NCI-H1048 (cell line): ENCODE results near the gene DMXL2.
"Not testable (repeated sequence)": the region's sequence is repeated elsewhere in the genome, so short reads cannot be mapped to it uniquely, and the experiment has no call there.

ENCODE experiments used
- DNase-seq: peaks from one replicate; lab custom pipeline; 2025; lab: John Stamatoyannopoulos, UW

The DMXL2 gene, protein sequence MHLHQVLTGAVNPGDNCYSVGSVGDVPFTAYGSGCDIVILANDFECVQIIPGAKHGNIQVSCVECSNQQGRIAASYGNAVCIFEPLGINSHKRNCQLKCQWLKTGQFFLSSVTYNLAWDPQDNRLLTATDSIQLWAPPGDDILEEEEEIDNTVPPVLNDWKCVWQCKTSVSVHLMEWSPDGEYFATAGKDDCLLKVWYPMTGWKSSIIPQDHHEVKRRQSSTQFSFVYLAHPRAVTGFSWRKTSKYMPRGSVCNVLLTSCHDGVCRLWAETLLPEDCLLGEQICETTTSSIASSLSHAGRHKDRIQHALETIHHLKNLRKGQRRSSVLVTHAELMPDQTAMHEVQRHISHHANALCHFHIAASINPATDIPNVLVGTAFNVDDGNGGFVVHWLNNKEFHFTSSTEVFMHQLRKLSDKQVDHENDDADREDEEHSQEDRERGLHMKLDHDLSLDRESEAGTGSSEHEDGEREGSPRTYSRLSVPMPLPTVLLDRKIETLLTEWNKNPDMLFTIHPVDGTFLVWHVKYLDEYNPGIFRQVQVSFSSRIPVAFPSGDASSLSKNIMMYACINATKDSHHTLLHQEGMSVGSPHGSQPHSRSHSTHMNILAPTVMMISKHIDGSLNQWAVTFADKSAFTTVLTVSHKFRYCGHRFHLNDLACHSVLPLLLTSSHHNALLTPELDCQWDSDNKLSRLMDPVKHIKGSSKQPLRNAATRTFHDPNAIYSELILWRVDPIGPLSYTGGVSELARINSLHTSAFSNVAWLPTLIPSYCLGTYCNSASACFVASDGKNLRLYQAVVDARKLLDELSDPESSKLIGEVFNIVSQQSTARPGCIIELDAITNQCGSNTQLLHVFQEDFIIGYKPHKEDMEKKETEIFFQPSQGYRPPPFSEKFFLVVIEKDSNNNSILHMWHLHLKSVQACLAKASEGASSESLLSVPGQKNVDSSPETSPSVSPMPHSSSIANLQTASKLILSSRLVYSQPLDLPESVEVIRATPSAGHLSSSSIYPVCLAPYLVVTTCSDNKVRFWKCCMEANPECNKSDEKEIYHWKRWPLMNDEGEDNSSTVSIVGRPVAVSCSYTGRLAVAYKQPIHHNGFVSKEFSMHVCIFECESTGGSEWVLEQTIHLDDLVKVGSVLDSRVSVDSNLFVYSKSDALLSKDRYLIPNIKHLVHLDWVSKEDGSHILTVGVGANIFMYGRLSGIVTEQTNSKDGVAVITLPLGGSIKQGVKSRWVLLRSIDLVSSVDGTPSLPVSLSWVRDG (N-terminal part only)

DNA sequence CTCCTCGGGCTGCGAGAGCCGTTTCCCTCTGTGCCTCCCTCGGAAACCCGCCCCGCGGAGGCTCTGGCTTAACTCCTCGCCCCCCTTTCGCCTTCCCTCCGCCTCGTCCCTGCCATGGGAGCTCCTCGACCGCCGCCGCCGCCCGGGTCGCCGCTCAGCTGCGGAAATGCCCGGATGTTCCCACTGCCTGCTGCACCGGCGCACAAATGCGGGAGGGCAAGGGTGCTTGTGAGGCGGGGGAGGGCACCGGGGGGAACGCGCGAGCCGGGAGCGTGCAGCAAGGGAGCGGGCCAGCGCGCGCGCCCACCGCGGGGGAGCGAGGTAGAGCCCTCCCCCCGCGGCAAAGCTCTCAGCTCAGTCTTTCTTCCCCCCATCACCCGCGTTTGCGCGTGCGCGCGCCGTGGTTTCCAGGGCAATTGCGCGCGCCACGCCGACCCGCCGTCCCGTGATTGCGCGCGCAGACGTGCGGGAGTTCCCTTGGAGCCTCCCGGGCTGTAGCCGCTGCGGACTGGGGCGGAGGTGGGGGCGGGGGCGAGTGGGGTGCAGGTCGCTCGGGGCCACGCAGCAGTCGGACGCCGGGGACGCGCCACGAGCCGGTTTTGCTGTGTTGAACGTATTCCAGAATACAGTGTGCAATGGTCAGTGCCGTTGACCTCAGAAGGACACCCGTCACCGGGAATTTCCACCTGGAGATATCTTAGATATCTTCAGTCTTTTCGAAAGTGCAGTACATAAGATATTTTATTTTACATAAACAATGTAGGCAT, at the start of gene DMXL2:
DMXL2 (minus strand) TSS at position 168 of the 767 bp plus-strand sequence. CDS start 226 bp downstream, outside the sequence.
- DNase-seq: peak; percentile 84

DNA sequence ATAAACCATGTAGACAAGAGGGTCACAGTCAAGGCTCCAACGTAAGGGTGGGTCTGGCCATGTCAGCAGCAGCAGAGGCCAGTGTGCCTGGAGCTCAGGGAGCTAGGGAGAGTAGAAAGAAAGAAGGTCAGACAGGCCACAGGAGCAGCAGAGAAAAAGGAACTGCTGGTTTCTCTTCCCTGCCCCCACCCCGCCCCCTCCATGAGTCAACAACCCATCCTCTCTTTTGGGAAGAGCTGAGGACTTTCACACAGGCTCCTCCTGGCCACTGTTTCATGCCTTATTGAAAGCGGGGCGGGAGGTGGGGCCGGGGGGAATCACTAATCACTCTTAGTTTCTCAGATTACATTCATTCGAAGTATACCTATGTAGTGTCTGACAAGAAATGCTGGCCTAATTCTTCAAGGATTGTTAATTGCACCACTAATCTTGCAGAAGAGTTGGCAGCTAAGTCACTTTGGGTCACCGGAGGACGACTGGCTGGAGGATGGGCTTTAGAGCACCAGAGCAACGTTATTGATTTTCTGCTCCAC, 49.6 kb upstream of the DMXL2 start:
- DNase-seq: no peak

DNA sequence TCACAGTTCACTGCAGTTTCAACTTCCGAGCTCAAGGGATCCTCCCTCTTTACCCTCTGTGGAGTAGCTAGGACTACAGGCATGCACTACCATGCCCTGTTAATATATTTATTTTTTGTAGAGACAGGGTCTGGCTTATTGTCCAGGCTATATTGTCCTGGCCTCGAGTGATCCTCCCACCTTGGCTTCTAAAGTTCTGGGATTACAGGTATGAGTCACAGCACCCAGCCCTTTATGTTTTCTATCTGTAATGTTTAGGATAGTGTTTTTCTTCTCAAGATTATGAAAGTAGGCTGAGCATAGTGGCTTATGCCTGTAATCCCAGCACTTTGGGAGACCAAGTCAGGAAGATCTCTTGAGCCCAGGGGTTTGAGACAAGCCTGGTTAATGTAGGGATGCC, 46.8 kb upstream of the DMXL2 start:
- DNase-seq: no peak

DNA sequence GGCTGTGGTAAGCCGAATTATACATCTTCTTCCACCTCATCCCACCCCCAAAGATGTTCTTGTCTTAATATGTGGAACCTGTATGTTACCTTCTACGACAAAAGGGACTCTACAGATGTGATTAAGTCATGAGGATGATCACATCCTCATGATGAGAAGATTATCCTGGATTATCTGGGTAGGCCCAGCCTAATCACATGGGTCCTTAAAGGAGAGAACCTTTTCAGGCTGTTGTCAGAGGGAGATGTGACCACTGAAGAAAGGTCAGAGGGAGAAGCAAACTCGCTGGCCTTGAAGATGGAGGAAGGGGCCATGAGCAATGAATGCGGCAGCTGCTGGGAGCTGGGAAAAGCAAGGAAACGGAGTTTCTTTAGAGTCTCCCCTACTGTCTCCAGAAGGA, 45.9 kb upstream of the DMXL2 start:
- no peak for DNase-seq

DNA sequence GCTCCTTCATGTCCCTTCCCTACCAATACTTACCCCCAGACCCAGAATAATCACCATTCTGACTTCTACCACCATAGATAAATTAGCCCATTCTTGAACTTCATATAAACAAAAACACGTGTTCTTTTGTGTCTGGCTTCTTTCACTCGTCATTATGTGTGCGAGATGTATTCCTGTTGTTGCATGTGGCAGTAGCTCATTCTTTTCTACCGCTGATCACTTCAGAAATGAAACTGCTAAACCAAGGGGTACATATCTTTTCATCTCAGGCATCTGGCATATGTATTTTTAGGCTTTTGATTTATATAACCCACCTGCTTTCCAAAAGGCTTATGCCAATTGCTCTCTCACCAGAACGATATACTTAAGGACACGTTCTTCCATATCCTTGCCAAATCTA, 44.9 kb upstream of the DMXL2 start:
- DNase-seq: no peak

DNA sequence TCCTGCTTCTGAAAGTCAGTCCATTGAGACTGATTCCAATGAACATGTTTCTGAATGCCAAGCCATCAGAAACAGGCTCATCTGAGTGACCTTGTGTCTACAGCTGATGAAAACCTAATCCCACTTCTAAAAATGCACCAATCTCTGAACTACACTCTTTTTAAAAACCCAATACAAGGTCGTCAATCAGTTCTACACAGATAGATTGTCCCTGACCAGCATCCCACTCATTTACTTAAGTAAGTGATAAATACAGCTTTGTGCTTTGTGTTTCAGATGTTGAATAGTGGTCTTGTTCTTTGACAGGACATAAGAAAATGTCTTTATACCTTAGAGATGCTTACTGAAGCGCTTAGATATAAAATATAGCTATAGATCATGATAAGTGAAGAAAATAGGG, 38.5 kb upstream of the DMXL2 start:
- DNase-seq: no peak

DNA sequence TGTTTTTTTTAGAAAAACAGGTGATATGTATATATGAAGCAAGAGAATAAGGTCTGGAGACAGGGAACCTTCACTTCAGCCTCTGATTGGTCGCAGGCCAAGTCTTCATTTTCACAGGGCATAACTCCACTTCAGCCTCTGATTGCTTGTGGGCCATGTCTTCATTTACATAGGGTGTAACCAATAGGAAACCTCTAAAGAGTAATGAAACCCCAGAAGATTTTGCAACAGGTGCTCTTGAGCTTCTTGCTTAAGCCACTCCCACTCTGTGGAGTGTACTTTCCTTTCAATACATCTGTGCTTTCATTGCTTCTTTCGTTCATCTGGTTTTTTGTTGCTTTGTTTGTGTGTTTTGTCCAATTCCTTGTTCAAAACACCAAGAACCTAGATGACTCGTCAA, 36.1 kb upstream of the DMXL2 start:
- no peak for DNase-seq

DNA sequence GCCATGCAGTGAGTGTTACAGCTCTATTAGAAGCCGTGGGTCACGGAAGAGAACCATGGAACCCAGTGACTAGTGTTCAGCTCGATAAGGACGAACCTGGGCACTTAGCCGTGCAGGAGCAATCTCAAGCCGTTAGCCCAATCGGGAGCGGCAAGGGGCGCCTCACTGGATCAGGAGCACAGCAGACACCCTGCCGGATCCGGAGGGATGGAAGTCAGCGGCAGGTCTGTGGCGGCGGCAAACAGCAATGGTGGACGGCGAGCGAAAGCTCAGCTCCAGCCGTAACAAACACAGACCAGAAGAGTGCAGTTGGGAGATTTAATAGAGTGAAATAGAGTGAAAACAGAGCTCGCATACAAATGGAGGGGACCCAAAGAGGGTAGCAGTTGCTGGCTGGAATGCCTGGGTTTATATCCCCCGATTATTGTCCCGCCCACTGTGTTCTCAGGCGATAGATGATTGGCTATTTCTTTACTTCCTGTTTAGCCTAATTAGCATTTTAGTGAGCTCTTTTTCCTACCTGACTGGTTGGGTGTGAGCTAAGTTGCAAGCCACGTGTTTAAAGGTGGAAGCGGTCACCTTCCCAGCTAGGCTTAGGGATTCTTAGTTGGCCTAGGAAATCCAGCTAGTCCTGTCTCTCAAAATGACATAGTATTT, 33.0 kb upstream of the DMXL2 start:
- DNase-seq: not testable (repeated sequence)

DNA sequence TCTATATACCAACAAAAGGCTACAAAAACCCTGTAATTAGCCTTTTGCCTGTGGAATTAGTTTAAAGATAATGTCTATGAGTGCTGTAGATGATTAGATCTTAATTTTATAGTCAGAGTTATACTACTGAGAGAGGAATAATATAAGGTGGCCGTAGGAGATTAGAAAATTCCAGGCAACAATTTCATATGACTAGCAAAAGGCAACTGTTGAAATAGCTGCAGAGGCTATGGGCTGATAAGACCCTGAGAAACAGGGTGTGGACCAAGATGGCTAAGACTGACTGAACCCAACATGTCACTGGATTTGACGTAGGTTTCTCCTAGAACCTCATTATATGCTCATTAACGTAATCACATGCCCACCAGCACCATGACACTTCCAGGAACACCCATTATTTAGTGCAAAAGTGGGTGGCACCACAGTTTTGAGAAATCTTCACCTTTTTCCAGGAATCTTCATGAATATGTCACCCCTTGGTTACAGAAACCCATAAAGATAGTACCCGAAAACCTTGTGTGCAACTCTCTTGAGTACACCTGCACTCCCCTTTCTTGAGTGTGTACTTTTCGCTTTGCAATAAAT, 29.6 kb upstream of the DMXL2 start:
- DNase-seq: no peak

DNA sequence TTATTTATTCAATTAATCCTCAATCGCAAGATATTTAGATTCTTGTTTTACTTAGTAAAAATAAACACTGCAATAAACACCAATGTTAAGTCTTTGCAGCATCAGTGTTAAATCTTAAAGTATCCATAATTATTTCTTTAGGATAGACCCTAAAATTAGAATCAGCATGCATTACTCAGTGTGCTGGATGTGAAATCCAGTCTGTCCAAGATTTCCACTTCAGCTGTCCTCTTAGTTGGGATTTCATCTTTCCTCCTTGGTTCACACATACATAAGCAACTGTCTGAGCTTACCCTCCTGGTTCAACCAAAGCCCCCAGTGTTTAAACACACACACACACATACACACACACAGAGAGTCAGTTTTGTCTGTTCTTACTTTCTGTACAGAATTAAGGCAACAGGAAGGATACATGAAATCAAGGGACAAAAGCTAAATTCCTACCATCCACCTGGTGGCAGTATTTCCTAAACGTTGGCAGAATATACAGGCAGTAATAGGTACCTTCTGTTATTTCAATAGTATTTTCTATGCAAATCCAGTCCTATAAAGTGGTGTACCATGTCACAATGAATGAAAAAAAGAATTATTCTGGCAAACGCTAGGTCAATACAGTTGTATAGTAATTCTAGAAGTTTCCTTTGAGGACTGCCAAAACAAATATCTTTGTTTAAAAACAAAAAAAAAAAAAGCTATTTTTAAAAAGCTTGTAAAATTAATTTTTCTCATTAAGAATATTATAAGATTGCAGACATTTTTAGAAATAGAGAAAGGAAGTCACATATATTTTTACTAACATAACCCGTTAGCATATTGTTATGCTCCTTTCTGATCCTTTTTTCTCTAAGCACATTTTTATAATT, 27.3 kb upstream of the DMXL2 start:
- DNase-seq: peak; percentile 63

DNA sequence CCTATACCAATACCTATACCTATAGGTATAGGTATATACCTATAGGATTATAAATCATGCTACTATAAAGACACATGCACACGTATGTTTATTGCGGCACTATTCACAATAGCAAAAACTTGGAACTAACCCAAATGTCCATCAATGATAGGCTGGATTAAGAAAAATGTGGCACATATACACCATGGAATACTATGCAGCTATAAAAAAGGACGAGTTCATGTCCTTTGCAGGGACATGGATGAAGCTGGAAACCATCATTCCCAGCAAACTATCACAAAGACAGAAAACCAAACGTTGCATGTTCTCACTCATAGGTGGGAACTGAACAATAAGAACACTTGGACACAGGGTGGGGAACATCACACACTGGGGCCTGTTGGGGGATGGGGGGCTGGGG, 26.1 kb upstream of the DMXL2 start:
- not testable (repeated sequence) for DNase-seq

DNA sequence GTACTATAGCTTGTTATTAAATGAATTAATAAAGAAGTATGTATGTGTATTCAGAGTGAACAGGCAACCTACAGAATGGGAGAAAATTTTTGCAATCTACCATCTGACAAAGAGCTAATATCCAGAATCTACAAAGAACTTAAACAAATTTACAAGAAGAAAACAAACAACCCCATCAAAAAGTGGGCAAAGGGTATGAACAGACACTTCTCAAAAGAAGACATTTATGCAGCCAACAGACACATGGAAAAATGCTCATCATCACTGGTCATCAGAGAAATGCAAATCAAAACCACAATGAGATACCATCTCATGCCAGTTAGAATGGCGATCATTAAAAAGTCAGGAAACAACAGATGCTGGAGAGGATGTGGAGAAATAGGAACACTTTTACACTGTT, 25.5 kb upstream of the DMXL2 start:
- DNase-seq: not testable (repeated sequence)

DNA sequence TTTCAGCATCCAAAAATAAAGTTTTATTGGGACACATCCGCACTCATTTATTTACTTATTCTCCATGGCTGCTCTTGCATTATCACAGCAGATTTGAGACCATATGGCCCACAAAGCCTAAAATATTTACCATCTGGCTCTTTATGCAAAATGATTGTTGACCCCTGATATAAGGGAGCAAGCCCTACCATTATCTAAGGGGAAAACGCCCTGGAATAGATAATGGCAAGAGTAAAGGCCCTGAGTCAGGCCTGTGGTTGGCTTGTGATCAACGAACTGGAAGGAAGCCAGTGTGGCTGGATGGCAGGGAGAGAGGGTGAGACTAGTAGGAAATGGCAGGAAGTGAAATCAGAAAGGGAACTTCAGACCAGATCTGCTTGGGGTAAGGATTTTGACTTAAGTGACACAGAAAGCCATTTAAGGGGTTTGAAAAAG, 24.6 kb upstream of the DMXL2 start:
- no peak for DNase-seq

DNA sequence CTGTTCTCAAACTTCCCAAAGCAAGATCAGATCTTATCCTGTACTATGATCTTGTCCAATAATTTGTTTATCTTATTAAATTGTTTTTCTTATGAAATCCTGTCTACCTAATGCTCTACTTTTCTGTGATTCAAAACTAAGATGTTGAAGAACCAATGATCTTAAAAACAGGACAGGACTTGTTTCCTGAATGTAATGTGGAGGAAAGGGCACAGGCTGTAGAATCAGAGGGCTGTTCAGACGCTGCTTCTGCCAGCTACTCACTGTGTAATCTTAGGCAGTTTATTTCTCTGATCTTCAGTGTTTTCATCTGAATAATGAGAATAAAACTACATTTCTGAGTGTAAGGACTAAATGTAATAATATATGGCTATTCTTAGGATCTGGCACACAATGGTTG, 20.1 kb upstream of the DMXL2 start:
- no peak for DNase-seq

DNA sequence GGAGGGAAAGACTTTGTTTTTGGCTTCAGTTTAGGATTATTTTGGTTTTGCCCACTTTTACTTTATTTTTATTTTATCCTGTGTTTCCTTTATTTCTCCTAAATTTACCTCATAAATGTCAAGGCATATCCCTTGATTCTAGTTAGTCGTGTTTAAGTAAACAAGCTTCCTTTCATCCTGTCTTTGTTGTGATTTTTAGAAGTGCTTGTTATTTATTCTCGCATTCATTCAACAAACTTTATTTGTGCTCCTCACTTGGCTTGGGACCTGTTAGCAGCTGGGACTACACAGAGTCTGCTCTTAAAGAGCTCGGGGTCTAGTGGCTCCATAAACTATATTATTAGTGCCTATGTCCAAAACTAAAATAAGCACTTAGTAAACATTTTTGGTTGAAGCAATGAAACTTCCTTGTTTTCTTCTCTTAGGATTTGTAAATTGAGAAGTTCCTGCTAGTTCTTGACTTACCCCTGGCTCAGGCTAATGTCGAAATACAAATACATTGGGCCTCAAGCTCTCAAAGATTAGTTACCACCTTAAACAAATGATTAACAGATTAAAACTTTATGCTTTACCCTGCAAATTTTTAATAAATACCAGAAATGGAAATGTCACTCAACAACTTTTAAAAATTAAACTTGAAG, 19.0 kb upstream of the DMXL2 start:
- no peak for DNase-seq

DNA sequence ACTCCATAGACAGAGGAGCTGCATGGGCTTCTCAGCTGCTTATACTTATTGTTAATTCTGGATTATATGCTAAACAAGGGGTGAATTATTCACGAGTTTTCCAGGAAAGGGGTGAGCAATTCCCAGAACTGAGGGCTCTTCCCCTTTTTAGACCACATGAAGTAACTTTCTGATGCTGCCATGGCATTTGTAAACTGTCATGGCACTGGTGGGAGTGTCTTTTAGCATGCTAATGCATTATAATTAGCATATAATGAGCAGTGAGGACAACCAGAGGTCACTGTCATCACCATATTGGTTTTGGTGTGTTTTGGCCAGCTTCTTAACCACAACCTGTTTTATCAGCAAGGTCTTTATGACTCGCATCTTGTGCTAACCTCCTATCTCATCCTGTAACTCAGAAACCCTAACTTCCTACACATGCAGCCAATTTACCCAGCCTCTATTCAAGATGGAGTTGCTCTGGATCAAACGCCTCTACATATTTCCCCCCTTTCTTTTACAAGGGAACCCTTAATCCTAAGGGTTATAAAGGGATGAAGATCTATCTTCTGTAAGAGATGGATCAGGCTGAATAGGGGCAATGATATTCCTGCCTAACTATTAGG, 12.1 kb upstream of the DMXL2 start:
- no peak for DNase-seq

DNA sequence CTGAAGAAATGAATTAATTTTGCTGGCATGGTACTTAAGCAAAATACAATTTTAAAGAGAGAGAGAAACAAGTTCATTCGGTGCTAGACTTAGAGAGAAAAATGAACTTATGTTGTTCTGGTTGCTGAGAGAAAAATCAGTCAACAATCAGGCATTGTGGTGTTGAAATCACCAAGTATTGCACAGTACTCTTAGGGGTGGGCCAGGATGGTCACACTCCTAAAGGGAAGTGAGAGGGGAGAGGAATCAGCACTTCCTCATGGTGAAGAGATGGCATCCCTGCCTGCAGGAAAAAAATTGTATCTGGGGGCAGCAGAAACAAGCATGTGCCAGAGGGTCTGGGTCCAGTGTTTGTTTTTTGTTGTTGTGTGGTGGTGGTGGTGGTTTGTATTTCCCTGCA, 7.0 kb upstream of the DMXL2 start:
- DNase-seq: no peak

DNA sequence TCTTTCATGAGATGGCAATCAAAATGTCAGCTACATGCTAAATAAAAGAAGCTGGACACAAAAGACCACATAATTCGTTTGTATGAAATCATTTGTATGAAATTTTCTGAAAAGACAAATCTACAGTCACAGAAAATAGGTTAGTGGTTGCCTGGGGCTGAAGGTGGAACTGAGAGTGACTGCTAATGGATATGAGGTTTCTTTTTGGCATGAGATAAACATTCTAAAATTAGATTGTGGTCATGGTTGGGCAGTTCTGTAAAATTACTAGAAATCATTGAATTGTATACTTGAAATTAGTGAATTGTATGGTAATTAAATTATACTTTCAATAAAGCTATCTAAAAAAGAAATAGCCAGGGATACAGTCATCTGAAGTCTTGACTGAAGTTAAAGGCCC, 2.7 kb upstream of the DMXL2 start:
- no peak for DNase-seq
